ENCODE results near the gene MDM2.

DNA sequence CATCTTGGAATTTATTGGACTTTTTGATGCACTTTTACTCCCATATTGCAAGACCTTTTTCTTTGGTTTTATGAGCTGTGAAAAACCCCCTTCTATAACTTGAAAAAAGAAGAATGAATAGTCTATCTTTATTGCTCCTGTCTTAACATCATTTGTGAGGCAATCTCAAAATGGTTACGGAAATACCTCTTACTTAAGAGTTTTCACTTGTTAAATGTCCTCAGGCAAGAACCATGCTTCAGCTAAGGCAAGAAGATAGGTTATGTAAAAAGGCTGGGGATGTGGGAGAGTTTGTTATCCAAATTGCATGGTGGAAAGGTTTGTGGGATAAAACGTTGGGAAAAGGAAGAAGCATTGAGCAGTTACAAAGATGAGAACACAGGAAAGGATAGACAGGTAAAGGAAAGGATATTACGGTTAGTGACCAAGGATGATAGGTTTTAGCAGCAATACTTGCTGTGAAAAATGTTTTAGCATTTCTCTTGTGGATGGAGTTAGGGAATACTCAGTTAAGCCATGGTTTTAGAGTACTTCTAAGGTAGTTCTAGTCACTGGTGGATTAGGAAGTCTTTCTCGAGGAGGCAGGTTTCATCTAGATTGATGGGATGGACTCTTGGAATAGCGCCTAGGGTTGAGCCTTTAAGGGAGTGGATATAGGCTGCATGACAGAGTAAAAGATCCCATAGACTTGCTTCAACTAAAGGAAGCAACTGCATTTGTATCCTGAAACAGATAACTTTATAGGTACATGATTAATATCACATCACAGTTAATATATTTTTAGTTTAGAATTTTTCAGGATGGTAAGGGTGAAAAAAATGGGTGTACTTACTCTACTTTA, 30.3 kb downstream of the MDM2 start:
- TF ChIP-seq, protein P1, sequence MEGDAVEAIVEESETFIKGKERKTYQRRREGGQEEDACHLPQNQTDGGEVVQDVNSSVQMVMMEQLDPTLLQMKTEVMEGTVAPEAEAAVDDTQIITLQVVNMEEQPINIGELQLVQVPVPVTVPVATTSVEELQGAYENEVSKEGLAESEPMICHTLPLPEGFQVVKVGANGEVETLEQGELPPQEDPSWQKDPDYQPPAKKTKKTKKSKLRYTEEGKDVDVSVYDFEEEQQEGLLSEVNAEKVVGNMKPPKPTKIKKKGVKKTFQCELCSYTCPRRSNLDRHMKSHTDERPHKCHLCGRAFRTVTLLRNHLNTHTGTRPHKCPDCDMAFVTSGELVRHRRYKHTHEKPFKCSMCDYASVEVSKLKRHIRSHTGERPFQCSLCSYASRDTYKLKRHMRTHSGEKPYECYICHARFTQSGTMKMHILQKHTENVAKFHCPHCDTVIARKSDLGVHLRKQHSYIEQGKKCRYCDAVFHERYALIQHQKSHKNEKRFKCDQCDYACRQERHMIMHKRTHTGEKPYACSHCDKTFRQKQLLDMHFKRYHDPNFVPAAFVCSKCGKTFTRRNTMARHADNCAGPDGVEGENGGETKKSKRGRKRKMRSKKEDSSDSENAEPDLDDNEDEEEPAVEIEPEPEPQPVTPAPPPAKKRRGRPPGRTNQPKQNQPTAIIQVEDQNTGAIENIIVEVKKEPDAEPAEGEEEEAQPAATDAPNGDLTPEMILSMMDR (conservative IDR thresholded peaks at IDR 0.05) = no peak
- no peak for TF ChIP-seq ZFX (IDR thresholded peaks at IDR 0.05)

All from C4-2B (cell line).